Measurements from ENCODE around the gene XG.

XG gene

DNA sequence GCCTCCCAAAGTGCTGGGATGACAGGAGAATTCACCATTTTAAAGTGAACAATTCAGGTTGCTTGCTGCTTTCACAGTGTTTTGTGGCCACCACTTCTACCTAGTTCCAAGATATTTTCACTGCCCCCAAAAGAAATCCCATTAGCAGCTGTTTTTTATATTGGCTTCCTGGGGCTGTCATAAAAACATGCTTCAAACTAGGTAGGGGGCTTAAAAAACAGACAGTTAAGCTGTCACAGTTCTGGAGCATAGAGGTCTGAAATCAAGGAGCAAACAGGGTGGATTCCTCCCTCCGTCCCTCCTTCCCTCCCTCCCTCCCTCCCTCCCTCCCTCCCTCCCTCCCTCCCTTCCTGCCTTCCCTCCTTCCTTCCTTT lies 3.0 kb upstream of the XG start:
- TF ChIP-seq, protein P1, sequence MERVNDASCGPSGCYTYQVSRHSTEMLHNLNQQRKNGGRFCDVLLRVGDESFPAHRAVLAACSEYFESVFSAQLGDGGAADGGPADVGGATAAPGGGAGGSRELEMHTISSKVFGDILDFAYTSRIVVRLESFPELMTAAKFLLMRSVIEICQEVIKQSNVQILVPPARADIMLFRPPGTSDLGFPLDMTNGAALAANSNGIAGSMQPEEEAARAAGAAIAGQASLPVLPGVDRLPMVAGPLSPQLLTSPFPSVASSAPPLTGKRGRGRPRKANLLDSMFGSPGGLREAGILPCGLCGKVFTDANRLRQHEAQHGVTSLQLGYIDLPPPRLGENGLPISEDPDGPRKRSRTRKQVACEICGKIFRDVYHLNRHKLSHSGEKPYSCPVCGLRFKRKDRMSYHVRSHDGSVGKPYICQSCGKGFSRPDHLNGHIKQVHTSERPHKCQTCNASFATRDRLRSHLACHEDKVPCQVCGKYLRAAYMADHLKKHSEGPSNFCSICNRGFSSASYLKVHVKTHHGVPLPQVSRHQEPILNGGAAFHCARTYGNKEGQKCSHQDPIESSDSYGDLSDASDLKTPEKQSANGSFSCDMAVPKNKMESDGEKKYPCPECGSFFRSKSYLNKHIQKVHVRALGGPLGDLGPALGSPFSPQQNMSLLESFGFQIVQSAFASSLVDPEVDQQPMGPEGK (CRISPR knock-in tag; IDR thresholded peaks at IDR 0.05; ENCODE audit: borderline replicate concordance) = no peak
- TF ChIP-seq ZNF8 (CRISPR knock-in tag; IDR thresholded peaks at IDR 0.05) = no peak
- TF ChIP-seq, protein P2, sequence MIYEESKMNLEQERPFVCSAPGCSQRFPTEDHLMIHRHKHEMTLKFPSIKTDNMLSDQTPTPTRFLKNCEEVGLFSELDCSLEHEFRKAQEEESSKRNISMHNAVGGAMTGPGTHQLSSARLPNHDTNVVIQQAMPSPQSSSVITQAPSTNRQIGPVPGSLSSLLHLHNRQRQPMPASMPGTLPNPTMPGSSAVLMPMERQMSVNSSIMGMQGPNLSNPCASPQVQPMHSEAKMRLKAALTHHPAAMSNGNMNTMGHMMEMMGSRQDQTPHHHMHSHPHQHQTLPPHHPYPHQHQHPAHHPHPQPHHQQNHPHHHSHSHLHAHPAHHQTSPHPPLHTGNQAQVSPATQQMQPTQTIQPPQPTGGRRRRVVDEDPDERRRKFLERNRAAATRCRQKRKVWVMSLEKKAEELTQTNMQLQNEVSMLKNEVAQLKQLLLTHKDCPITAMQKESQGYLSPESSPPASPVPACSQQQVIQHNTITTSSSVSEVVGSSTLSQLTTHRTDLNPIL (CRISPR knock-in tag; IDR thresholded peaks at IDR 0.05; ENCODE audit: low read depth) = no peak
- TF ChIP-seq, protein P3, sequence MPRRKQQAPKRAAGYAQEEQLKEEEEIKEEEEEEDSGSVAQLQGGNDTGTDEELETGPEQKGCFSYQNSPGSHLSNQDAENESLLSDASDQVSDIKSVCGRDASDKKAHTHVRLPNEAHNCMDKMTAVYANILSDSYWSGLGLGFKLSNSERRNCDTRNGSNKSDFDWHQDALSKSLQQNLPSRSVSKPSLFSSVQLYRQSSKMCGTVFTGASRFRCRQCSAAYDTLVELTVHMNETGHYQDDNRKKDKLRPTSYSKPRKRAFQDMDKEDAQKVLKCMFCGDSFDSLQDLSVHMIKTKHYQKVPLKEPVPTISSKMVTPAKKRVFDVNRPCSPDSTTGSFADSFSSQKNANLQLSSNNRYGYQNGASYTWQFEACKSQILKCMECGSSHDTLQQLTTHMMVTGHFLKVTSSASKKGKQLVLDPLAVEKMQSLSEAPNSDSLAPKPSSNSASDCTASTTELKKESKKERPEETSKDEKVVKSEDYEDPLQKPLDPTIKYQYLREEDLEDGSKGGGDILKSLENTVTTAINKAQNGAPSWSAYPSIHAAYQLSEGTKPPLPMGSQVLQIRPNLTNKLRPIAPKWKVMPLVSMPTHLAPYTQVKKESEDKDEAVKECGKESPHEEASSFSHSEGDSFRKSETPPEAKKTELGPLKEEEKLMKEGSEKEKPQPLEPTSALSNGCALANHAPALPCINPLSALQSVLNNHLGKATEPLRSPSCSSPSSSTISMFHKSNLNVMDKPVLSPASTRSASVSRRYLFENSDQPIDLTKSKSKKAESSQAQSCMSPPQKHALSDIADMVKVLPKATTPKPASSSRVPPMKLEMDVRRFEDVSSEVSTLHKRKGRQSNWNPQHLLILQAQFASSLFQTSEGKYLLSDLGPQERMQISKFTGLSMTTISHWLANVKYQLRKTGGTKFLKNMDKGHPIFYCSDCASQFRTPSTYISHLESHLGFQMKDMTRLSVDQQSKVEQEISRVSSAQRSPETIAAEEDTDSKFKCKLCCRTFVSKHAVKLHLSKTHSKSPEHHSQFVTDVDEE (CRISPR knock-in tag; IDR thresholded peaks at IDR 0.05) = no peak
- no peak for TF ChIP-seq ZFP30 (CRISPR knock-in tag; IDR thresholded peaks at IDR 0.05)
- TF ChIP-seq ZNF70 (CRISPR knock-in tag; IDR thresholded peaks at IDR 0.05) = no peak
- no peak for TF ChIP-seq BACH2 (CRISPR knock-in tag; IDR thresholded peaks at IDR 0.05; ENCODE audit: borderline replicate concordance)
- no peak for TF ChIP-seq ARNTL (CRISPR knock-in tag; IDR thresholded peaks at IDR 0.05; ENCODE audit: borderline replicate concordance, low read depth)
- TF ChIP-seq ESRRG (CRISPR knock-in tag; IDR thresholded peaks at IDR 0.05) = no peak
- no peak for TF ChIP-seq GLIS3 (CRISPR knock-in tag; IDR thresholded peaks at IDR 0.05)
- no peak for TF ChIP-seq ZFP3 (CRISPR knock-in tag; IDR thresholded peaks at IDR 0.05)
- no peak for TF ChIP-seq OSR1 (CRISPR knock-in tag; IDR thresholded peaks at IDR 0.05)
- TF ChIP-seq, protein P4, sequence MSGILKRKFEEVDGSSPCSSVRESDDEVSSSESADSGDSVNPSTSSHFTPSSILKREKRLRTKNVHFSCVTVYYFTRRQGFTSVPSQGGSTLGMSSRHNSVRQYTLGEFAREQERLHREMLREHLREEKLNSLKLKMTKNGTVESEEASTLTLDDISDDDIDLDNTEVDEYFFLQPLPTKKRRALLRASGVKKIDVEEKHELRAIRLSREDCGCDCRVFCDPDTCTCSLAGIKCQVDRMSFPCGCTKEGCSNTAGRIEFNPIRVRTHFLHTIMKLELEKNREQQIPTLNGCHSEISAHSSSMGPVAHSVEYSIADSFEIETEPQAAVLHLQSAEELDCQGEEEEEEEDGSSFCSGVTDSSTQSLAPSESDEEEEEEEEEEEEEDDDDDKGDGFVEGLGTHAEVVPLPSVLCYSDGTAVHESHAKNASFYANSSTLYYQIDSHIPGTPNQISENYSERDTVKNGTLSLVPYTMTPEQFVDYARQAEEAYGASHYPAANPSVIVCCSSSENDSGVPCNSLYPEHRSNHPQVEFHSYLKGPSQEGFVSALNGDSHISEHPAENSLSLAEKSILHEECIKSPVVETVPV (CRISPR knock-in tag; IDR thresholded peaks at IDR 0.05) = no peak
- TF ChIP-seq RARB (CRISPR knock-in tag; IDR thresholded peaks at IDR 0.05) = no peak
- no peak for TF ChIP-seq ZNF565 (CRISPR knock-in tag; conservative IDR thresholded peaks at IDR 0.05; ENCODE audit: low read depth)
- no peak for TF ChIP-seq TOX (CRISPR knock-in tag; IDR thresholded peaks at IDR 0.05; ENCODE audit: borderline replicate concordance)
- TF ChIP-seq, protein P5, sequence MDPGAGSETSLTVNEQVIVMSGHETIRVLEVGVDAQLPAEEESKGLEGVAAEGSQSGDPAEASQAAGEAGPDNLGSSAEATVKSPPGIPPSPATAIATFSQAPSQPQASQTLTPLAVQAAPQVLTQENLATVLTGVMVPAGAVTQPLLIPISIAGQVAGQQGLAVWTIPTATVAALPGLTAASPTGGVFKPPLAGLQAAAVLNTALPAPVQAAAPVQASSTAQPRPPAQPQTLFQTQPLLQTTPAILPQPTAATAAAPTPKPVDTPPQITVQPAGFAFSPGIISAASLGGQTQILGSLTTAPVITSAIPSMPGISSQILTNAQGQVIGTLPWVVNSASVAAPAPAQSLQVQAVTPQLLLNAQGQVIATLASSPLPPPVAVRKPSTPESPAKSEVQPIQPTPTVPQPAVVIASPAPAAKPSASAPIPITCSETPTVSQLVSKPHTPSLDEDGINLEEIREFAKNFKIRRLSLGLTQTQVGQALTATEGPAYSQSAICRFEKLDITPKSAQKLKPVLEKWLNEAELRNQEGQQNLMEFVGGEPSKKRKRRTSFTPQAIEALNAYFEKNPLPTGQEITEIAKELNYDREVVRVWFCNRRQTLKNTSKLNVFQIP (CRISPR knock-in tag; IDR thresholded peaks at IDR 0.05; ENCODE audit: borderline replicate concordance, low read depth) = no peak
- no peak for TF ChIP-seq ZC3H10 (CRISPR knock-in tag; IDR thresholded peaks at IDR 0.05)
- TF ChIP-seq PPARA (CRISPR knock-in tag; IDR thresholded peaks at IDR 0.05; ENCODE audit: borderline replicate concordance) = no peak
- TF ChIP-seq TCF4 (CRISPR knock-in tag; IDR thresholded peaks at IDR 0.05; ENCODE audit: borderline replicate concordance) = no peak

DNA sequence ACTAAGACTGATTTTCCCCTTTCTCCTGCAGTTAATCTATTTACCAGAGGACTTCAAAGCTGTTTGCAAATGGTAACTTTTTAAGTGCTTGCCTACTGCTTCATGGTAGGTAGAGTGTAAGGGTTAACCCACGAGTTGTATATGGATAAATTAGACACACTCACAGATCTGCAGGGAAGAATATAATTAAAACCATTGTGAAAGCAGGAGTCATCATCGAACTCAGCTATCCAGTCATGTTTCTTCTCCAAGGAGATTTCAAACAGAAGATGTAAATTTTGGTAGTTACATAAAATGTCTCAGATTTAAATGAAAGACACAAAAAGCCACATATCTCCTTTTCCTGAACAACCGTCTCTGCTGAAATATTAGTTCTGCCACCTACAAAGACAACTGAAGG lies 549 bp upstream of the XG start:
- TF ChIP-seq, protein P5 (CRISPR knock-in tag; IDR thresholded peaks at IDR 0.05; ENCODE audit: borderline replicate concordance, low read depth) = no peak
- TF ChIP-seq ZC3H10 (CRISPR knock-in tag; IDR thresholded peaks at IDR 0.05) (no peak), ZNF70 (CRISPR knock-in tag; IDR thresholded peaks at IDR 0.05) (no peak), BACH2 (CRISPR knock-in tag; IDR thresholded peaks at IDR 0.05; ENCODE audit: borderline replicate concordance) (no peak), ARNTL (CRISPR knock-in tag; IDR thresholded peaks at IDR 0.05; ENCODE audit: borderline replicate concordance, low read depth) (no peak), OSR1 (CRISPR knock-in tag; IDR thresholded peaks at IDR 0.05) (no peak), GLIS3 (CRISPR knock-in tag; IDR thresholded peaks at IDR 0.05) (no peak), PPARA (CRISPR knock-in tag; IDR thresholded peaks at IDR 0.05; ENCODE audit: borderline replicate concordance) (no peak), TCF4 (CRISPR knock-in tag; IDR thresholded peaks at IDR 0.05; ENCODE audit: borderline replicate concordance) (no peak), ESRRG (CRISPR knock-in tag; IDR thresholded peaks at IDR 0.05) (no peak), ZFP3 (CRISPR knock-in tag; IDR thresholded peaks at IDR 0.05) (no peak)
- TF ChIP-seq, protein P3 (CRISPR knock-in tag; IDR thresholded peaks at IDR 0.05) = no peak
- TF ChIP-seq, protein P4 (CRISPR knock-in tag; IDR thresholded peaks at IDR 0.05) = no peak
- TF ChIP-seq, protein P2 (CRISPR knock-in tag; IDR thresholded peaks at IDR 0.05; ENCODE audit: low read depth) = no peak
- peak; percentile 13; the same call in 1 of the 3 replicates for ATAC-seq

More for the DNA sequence above, 3.0 kb upstream of the XG start:
- no peak for ATAC-seq

All from SK-N-SH treated with all-trans-retinoic acid at 6 μM for 48 hours (cell line).